HG03521 (cell line): ENCODE results near the gene GPR137B.
A peak's percentile ranks its signal among the peaks of the same experiment; 100 is the strongest.
"Not testable (repeated sequence)": the region's sequence is repeated elsewhere in the genome, so short reads cannot be mapped to it uniquely, and the experiment has no call there.

Experiments
- ATAC-seq: cut with Tn5 transposase; IDR thresholded peaks from one replicate; pipeline ENCODE4 v1.9.1; 2021; ENCODE audit warnings: mild to moderate bottlenecking, moderate library complexity; ENCODE audit not compliant: unreplicated experiment

GPR137B gene

DNA sequence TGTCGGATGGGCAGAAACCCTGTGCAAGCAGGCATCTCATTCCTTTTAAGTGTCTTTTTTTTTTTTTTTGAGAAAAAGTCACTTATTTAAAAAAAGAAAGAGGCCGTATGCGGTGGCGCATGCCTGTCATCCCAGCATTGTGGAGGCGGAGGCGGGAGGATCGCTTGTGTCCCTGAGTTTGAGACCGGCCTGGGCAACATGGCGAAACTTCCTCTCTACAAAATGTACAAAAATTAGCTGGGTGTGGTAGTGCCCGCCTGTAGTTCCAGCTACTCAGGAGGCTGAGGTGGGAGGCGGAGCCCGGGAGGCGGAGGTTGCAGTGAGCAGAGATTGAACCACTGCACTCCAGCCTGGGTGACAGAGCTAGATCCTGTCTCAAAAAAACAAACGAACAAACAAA, 1.7 kb downstream of the GPR137B start:
- no peak for ATAC-seq

DNA sequence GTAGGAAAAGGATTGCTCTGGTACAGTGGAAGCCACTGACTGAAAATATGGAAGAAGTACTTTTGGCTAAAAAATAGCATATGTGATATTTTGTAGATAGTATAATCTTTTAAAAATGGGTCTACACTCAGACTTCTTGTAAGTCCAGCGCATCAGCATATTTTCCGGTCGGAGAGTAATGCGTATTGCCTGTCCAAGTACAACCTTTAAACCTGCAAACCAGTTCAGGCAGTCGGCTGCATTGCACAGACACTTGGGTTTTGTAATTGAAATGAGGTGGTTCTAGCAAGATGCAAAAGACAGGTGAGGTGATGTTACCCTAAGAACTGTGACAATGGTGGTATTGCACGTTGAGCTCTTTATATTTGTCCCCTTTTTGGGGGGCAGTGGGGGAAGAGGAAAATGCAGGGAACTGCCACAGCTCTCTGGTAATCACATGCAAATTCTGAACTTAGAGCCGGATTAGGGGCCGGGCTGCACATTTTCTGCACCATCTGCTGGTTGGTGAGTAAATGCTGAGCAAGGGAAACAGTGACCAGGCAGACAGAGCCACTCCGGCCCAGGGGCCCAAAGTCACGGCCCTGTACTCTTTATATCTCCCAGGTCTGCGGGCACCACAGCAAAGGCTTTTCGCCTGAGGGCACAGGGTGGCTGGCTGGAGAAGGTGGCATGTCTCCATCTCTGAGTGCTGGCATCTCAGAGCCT, 2.3 kb downstream of the GPR137B start:
- no peak for ATAC-seq

DNA sequence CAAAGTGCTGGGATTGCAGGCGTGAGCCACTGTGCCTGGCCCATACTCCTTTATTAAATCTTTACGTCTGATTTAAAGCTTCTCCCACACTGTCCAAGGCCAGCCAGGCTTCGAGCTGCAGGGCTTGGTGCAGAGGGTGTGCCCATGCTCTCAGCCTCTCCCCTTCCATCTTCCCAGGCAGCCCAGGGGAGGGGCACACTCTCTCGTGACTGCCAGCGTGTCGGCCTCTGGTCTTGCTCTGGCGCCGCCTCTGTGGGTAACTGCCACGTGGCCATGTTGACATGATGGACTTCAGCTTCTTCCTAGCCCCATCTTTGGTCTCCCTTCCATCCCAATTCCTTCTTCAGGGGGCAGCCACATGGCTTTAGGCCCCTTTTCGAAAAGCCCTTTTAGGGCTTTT, 4.7 kb downstream of the GPR137B start:
- no peak for ATAC-seq

DNA sequence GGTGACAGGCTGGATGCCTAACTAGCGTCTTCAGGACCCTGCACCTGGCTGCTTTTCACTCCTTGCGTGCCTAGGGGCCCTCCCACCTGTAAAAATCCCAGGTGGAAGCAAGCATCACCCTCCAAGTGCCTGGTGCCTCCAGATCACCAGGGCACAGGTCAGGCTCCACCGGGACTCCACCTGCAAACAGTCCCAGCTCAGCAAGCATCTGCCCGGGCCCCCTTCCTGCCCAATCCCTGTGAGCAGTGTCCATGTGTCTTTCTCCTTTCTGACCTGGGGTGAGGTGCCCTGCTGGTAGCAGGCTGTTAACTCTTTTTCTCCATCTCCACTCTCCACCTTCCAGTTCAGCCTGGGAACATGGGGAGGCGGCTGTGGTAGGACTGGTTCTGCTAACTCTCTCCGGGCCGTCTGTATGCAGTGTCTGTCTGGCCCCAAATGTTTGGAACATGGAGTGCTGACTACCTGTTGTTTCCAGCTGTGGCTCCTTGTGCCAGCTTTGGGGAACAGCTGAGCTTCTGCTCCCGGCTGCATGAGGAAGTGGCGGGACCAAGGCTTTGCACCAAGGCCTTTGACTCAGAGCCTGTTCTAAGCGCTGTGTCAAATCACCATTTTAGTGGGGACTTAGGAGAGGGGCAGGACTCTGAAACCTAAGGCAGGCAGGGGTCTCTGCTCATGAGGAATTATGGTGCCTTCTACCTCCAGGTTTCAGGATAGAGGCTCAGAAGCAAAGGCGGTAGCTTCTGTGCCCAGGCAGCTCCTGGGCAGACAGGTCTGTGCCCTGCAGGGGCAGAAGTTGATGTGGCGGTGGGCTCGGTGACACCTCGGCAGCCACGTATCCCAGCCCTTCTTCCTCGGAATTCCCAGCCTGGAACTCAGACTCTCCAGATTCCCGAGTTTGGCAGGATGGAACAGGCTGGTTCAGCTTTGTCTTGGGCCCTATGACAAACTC, 5.5 kb downstream of the GPR137B start:
- no peak for ATAC-seq

DNA sequence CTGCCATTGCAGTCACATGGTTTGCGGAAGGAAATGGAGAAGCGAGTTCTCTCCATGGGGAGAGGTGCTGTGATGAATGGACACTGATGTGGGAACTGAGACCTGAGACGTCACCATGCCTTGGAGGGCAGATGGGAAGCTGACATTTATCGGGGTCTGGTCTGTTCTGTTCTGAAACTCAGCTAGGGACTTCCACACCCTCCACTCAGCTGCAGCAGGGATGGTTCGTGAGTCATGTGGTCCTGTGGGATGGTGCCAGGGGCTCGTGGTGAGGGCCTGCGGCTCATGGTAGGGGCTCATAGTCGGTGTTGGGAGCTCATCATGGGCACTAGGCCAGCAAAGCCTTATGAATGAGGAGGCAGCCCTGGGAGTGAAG, 6.1 kb downstream of the GPR137B start:
- ATAC-seq, result no peak

DNA sequence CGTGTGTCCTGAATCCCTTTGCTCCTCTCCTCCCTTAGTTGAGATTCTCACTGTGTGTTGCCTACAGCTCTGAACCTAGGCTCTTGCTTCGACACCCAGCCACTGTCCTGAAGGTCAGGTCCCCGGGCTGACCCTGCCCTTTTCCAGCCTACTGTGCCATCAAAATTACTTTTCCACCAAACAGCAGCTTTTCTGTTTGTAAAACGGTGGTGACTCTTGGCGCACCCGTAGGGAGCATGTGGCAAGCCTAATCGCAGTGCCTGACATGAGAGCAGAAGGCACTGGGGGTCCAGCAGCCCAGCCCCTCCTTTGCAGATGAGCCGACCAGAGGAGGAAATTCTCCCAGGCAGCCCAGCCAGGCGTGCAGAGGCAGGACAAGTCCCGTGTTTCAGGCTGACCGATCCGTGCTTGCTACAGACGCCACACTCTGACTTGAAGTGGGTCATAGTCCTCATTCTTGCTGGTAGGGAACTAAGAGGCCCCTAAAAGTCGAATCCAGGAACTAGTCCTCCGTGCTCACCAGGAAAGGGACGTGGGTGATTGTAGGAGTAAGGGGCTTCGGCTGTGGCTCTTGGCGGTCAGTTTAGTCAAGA, 6.8 kb downstream of the GPR137B start:
- ATAC-seq, result no peak

DNA sequence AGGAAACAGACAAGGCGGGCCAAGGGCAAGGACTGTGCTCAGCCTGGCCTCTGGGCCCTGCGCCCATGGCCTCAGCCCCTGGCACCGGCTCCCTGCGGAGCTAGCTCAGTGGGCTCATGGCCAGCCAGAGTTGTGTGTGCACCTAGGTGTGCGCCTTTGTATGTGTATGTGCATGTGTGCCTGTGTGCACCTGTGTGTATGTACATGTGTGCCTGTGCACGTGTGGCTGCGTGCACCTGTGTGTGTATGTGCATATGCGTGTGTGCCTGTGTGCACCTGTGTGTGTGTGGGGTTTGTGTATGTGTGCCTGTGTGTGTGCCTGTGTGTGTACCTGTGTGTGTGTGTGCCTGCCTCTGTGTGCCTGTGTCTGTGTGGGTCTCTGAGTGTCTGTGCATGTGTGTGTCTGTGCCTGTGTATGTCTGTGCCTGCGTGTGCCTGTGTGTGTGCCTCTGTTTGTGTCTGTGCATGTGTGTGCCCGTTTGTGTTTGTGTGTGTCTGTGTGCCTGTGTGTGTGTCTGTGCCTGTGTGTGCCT, 7.4 kb downstream of the GPR137B start:
- ATAC-seq, result no peak

DNA sequence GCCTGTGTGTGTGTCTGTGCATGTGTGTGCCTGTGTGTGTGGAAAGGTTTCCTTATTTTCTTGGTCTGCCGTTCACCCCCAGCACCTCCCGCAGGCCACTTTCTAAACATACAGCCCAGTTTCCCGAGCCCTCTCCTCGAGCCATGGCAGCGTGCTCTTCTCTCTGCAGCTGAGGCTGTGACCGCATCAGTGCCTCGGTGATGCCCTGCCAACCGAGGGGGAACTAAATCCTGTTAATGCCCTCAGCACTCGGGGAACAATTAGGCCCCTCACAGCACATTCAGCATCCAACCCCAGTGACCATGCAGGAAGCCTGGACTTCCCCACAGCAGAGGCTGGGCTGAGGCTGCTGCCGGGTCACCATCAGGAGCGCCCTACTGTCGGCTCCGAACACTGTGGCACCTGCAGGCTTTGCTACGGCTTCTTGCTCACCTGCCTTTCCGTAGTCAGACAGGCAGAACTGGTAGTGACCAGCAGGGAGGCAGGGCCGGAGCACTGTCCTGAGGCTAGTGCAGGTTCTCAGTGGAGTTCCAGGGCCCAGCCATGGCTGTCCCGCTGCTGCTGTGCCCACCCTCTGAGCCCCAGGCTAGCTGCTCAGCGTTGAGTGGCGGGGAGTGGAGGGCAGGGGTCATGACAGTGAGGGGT, 8.1 kb downstream of the GPR137B start:
- no peak for ATAC-seq

DNA sequence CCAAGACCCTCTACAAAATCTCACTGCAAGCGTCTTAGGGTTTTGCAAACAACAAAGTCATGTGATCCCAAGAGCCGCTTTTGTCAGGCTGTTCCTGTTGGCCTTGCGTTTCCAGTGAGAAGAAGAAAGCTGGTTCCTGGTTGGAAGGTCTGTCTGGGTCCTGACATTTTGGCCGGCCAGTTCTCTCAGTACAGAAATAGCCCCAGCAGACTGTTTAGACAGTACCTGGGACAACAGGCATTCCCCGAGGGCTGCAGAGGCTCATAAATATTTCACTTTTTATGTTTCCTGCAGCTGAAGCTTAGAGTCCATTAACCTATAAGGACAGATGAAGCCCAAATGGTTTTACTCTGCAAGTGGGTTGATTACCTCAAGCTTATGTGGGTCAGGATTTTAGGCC, 8.6 kb downstream of the GPR137B start:
- no peak for ATAC-seq

DNA sequence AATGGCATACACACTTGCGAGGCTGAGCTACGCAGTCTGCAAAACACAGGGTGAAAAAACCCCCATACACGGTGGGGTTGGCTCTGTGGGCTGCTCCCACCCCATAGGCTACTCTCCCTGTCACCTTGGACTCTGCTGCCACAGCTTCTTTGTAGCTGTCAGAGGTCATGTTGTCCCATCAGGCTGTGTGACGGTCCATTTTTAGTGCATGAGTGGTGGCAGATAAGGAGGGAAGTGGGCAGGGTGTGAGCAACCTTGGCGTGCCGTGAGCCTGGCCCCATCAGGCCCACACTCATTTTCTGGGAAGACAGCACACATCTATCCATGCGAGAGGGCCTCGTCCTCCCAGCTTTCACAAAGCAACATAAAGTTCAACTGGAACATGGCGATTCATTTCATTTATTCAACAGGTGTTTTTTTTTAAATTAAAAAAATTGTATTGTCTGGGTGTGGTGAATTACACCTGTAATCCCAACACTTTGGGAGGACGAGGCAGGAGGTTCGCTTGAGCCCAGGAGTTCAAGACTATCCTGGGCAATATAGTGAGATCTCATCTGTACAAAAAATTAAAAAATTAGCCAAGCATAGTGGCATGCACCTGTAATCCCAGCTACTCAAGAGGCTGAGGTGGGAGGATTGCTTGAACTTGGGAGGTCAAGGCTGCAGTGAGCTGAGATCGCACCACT, 9.5 kb downstream of the GPR137B start:
- no peak for ATAC-seq

DNA sequence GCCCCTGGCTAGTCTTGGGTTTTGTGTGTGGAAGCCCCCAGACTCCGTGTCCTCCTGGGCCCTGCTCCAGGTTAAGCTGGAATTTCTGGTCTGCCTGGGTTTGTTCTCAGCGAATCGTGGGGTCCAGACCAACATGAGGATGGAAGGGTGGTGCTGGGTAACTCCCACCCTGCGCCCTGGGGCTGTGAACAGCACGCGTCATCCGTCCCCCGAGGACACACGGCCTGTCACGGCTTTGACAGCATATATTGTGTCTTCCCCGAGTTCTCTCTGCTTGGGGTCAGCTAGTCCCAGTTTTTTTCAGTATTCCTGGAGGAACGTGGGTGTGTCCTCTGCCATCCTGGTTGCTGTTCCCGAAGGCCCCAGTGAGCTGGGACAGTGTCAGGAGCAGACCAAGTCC, 11.8 kb downstream of the GPR137B start:
- ATAC-seq, result no peak

DNA sequence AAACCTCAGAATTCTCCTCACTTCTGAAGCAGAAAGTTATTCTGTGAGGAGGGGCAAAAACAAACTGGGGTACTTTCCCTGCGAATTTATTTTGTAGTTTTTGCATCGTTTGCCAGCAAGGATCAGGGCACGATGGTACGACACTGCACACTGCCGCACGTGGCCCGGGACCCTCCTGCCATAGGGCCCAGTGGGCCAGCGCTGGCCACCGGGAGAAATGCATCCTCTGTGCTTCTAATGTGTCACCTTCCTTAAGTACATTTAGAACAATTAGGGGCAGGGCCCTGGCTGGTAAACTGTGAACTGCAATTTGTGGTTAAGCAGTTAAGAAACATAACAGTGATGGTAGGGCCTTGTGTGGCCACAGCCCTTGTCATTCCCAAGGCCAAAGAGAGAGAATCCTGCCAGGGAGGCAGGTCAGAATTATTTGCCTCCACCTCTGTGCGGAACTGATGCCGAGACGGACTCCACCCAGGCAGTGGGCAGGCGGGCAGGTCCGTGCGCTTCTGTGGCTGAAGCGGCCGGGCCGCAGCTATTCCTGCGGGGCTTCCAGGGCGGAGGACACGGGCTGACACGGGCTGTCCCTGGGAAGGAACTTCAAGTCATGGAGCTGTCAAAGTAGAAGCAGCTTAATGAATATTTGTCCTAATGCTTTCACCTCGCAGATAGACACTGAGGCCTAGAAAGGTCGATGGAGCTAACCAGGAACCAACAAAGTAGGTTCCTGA, 12.5 kb downstream of the GPR137B start:
- ATAC-seq, result no peak

DNA sequence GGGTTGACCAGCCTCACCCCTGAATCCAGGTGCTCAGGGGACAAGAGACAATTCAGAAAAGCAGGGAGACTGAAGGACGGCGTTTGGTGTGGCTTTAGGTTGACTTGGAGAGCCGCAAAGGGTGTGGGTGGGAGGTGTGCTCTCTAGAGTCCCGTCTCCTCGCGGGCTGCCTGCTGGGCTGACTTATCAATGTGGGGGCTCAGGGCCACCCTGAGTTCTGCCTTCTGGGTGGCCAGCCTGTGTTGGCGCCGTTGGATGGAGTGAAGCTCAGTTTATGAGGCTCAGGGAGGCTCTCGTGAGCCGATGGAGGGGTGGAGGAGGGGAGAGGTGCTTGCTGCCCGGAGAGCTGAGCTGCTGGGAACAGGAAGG, 13.0 kb downstream of the GPR137B start:
- ATAC-seq, result no peak

DNA sequence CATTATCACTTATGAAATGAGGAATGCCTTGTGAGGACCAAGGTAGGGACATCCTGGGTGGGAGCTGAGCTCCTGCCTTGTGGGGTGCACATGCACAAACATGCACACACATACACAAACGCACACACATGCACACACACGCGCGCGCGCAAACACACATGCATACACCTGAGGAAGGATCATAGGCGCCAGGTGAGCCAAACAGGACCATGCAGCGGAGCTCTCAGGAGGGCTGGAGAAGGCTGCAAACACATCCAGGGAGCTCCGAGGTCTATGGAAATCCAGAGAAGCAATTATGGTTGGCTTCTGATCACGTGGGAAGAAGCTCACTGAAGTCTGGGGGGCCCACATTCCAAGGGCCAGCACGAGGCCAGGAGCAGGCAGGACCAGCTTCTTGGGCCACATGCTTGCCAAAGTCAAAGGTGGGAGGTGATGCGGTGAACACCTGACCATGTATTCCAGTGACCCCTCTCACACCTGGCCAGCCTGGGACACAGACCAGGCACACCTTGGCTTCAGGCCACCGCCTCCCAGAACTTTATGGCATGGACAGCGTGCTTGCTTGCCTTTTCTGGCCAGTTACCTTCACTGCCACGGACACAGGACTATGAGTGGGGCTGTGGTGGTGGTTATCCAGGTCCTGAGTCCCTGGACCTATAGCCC, 13.6 kb downstream of the GPR137B start:
- ATAC-seq, result no peak

DNA sequence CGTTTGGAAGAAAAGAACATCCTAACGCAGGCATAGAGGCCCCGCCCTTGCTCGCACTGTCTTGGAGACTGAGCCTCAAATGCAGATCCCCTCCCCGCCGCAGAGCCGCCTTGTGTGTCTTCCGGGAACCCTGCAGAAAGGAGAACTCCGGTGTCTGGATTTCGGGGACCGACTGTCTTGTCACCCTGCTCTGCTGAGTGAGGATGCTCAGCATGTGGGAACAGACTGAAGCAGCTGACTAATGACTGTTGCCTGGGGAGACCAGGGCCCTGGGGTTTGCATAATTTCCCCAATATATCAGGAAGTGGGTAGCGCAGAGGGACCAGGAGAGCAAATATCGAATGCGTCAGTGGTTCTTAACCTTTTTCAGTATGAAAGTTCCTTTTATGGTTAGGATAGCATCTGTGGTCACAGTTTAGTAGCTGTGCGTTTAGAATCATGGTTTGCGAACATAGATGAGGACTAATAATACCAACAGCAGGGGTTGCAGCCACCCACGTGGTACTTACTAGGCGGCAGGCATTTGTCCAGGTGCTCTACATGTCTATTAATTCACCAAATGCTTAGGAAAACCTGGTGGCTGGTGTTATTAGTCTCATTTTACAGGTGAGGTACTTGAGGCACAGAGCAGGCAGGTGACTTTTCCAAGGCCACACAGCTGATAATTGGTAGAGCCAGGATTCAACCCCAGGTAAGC, 14.3 kb downstream of the GPR137B start:
- peak; percentile 79 for ATAC-seq

DNA sequence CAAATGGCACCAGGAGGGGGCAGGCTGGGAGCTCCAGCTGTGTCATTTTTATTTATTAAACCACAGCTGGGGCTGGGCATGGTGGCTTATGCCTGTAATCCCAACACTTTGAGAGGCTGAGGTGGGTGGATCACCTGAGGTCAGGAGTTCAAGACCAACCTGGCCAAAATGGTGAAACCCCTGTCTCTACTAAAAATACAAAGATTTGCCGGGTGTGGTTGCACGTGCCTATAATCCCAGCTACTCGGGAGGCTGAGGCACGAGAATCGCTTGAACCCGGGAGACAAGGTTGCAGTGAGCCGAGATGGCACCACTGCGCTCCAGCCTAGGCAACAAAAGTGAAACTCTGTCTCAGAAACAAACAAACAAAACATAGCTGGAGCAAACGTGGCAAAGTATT, 15.7 kb downstream of the GPR137B start:
- ATAC-seq, result not testable (repeated sequence)

DNA sequence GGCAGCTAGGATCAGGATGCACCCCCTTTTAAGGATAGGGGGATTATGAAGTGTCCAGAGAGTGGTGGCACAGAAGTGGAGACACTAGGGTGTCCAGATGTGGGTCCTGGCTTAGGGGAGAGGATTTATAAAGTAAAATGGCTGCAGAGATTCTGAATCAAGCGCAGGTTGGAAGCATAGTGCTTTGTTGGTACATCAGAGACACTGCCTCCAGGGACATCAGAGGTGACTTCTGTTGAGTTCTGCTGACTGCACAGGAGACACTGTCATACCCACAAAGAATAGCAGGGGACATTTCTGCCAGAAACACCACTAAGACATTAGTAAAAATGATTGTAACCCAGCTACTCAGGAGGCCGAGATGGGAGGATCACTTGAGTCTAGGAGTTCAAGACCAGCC, 16.4 kb downstream of the GPR137B start:
- no peak for ATAC-seq

DNA sequence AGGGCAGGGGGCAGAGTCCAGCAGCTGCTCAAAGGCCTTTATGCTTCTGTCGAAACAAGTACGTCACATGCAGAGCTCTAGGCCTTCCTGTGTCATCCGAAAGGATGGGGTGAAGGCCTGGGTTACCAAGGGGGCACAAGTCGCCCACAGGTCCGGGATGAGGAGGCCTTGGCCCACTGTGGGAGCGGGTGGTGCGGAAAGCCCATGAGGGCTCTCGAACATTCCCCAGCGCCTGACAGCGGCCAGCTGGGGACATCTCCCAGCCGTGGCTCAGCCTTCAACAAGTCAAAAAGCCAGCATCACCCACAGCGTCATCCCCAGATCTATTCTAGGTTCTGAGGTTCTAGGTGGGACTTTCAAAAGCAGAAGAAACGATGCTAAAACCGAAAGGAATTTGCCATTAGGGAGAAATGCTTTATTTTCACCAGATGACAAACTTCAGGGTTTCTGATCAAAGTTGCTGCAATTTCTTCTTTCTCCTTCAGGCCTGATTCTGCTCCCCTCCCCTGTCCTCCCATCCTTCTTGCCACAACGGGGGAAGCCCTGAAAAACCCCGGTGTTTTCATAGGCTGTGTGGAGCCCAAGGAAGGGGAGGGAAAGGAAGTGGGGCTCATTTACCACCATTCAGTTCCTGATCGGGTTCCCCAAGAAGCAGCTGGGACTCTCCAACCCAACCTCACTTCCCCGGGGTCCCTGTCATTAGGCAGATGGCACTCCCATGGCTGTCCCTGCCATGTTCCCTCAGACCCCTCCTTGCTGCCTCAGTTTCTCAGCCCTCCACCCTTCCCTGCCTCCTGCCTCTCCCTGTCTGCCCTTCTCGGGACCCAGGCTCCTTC, 17.6 kb downstream of the GPR137B start:
- peak; percentile 37 for ATAC-seq
